Measurements from ENCODE around the gene ANKS6.

The ANKS6 gene

DNA sequence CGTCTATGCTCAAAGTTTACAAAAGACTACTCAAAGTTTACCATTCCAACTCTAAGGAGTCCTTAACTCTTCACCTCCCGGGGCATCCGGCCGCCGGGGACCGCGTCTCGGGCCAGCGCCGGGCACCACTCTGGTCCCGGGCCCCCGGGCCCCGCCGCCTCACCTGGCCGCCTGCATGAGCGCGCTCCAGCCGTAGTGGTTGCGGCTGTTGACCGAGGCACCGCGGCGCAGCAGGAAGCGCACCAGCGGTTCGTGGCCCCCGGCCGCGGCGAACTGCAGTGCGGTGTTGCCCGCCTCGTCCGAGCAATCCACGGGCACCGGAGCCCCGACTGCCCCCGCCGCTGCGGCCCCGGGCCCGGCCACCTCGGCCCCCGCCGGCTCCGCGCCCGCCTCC, 388 bp downstream of the ANKS6 start:
- DNase-seq = no peak
- in situ Hi-C loops (cut with MboI; ENCODE audit: low pct_unique_long_range_greater_than_20kb, low sequenced_read_pairs) = no loop called here

DNA sequence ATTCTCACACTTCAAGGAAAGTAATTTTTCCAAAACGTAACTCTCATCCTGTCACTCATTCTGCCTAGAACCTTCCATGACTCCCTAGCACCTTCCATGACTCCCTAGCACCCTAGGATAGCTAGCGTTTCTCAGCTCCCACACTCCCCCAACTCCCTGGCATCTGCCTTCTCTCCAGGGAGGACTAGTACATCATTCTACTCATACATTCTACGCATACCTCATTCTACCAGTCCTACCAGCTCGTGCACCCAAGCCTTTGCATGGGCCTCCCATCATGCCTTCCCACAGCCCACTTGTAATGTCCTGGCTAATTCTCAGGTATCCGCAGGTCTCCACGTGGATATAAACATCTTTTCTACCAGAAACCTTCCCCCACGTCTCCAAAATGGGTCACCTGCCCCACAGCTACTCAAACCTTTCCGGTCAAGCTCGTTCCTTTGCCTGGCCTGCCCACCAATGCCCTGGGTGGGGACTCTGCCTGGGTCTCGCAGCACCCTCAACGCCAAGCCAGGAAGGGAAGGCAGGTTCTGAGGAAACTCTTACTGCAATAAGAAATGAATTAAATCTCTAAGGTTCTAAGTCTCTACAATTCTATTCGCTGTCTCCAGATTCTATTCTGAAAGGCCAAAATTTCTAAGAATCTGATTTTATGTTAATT, 930 bp downstream of the ANKS6 start:
- DNase-seq = no peak
- in situ Hi-C loops (cut with MboI; ENCODE audit: low pct_unique_long_range_greater_than_20kb, low sequenced_read_pairs) = no loop called here

DNA sequence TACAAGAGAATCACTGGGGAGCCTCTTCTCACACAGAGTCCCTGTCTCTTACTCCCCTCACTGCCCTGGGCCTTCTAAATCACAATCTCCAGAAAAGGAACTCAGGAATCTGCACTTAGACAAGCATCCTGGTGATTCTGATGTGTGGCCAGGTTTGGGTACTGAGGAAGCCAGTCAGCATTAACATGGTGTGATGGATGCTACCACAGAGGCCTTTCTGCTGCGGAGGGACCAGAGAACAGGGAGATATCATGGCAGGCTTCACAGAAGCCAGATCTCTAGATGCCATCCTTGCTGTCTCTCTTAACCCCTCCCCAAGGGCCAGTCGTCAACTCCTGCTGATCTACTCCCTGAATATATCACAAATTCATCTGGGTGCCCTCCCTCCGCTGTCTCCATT, 1.6 kb downstream of the ANKS6 start:
- no peak for DNase-seq

DNA sequence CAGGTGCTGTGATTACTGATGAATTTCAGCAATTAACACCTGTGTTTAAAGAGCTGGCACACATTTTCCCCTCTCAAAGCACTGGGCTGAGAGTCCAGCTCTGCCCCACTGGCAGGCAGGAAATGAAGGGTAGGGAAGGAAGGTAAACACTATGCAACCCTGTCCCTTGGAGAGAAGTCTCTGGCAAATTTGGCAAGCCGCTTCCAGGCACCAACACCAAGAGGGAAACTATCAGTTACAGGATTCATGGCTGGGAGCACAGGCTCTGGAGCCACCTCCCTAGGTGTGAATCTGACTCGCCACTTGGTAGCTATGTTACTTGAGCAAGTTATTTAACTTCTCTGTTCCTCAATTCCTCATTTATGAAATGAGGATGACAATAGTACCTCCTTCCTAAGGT, 3.3 kb downstream of the ANKS6 start:
- in situ Hi-C loops (cut with MboI; ENCODE audit: low pct_unique_long_range_greater_than_20kb, low sequenced_read_pairs) = no loop called here

More for the DNA sequence above, 1.6 kb downstream of the ANKS6 start:
- in situ Hi-C loops (cut with MboI; ENCODE audit: low pct_unique_long_range_greater_than_20kb, low sequenced_read_pairs) = no loop called here

DNA sequence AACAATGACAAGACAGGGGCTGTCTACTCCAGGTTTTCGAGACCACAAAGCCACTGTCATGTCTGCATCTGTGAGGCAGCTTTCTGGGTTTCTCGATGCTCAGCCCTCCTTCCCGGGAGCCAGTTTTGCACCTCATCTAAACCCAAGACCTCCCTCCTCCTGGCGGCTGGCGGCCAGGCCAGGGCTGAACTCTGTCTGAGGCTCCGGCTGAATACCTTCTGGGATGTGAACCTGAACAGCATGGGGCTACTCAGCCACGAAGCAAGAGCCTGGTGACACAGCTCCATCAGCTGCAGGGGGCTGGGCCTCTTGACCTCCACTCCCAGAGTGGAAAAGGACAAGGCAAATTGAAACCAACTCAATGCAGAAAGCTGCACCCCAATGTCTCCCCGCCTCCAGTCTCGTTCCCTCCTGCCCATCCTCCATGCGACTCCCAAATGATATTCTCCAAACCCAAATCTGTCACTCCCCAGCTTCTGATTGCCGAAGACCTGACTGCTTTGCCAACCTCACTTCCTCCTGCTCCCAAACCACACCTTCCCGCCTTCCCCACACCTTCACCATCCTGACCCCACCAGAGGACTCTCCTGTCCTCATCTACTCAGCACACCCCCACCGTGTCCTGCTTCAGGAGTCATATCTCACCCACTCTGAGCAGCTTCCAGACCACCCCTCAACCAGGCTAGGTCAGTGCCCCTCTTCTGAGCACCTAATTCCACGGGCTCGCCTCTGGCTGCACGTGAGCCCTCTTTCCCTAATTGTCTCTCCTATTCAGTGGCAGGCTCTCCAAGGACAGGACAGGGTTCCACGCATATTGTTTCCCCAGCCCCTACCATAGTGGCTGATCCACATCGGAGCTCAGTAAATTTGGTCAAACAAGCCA, 4.5 kb downstream of the ANKS6 start:
- in situ Hi-C loops (cut with MboI; ENCODE audit: low pct_unique_long_range_greater_than_20kb, low sequenced_read_pairs) = no loop called here
- no peak for DNase-seq

More for the DNA sequence above, 3.3 kb downstream of the ANKS6 start:
- no peak for DNase-seq

DNA sequence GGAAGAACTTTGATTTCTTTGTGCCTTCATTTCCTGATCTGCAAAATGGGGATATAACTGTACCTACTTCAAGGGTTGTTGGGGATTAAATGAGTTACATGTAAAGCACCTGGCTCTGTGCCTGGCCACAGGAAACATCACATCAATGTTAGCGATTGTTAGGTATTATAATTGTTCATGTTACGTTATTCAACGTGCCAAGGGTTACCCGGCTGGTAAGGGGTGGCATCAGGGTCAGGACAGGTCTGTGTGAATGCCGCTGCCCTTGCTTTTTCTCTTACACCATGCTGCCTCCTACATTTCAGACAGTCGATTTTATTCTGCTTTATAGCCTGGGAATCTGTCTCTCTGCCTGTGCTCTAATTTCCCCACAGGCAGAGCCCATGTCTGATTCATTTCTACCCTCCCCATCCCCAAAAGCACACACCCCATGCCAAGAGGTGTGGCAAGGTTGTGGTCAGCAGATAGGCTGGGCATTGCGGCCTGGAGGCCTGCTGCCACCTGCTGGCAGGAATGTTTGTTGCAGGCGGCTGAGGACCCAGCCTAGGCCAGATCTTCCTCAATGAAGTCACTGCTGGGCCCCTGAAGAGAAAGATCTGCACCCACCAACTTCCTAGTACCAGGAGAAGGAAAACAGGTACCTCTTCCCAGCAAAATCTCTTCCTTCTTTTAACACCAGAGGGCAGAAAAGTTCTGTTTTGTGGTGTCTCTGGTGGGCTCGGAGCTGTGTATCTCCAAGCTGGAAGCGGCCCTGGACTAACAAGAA, 5.3 kb downstream of the ANKS6 start:
- in situ Hi-C loops (cut with MboI; ENCODE audit: low pct_unique_long_range_greater_than_20kb, low sequenced_read_pairs) = no loop called here
- peak; percentile 84 for DNase-seq

DNA sequence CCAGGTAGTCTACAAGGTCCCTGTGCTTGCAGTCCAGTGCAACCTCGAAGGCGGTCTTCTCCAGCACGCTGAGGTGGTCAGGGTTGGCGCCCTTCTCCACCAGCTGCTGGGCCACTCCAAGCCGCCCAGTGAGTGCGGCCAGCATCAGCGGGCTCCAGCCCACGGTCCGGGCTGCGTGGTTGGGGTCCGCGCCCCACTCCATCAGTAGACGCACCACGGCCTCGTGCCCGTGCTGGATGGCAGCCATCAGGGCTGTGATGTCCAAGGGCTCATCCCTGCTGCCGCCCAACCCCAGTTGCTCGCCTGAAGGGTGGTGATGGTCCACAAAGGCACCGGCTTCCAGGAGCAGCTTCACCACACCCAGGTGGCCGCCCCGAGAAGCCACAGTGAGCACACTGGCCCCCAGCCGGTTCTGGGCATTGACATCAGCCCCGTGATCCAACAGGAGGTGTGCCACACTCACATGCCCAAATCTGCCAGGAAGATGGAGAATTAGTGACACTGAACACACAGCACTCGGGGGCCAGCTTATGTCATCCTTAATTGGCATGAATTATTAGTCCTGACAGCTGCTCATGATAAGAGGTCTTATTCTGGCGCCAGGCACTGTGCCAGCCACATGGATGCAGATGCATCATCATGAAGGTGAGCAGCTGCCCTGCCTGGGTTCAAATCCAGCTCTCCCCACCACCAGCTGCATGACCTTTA, 6.1 kb downstream of the ANKS6 start:
- DNase-seq = no peak
- in situ Hi-C loops (cut with MboI; ENCODE audit: low pct_unique_long_range_greater_than_20kb, low sequenced_read_pairs) = no loop called here

DNA sequence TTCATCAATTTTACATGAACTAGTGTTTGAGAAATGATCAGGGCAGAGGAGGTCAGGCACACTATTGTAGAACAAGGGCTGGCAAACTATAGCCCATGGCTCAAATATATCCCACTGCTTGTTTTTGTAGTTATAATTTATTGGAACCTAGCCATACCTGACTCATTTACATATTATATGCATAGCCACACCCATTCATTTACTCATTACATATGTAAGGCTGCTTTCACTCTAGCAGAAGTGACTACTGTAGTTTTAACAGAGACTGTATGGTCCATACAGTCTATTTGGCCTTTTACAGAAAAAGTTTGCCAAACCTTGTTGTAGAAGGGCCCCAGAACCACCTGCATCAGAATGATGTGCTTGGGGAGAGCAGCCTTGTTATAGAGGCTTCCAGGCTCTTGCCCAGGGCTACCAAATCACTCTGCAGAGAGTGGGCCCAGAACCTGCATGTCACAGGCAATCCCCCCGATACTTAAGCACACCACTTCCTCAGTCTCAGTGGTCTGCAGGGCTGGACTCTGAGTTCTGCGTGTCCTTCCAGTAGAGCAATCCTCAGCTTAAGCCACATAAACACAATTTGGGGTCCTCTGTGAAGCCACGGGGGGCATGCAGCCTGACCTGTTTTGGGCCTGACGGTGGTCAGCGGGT, 6.7 kb downstream of the ANKS6 start:
- DNase-seq = no peak
- in situ Hi-C loops (cut with MboI; ENCODE audit: low pct_unique_long_range_greater_than_20kb, low sequenced_read_pairs) = no loop called here

DNA sequence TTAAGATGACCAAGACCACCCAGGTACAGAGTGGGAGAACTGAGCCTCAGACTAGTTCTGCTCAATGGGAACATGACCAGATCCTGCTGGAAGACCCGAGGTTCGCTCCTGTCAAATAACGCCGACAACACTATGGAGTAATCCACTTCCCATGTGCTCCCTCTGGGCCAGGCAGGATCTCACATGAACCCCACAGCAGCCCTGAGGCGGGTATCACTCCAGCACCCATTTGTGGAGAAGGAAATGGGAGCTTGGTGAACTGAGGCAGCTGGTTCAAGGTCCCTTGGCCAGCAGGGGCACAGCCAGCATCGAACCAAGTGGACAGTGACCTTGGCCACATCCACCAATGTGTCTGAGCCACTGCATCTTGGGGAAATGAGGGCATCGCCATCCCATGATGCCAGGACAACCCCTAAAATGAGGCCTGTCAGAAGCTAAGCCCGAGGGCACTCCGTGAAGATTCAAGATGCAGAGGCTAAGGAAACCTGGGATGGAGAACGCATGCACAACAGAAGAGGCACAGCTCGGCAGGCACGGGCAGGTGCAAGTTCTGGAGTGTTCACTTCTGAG, 8.5 kb downstream of the ANKS6 start:
- in situ Hi-C loops (cut with MboI; ENCODE audit: low pct_unique_long_range_greater_than_20kb, low sequenced_read_pairs) = no loop called here
- no peak for DNase-seq

DNA sequence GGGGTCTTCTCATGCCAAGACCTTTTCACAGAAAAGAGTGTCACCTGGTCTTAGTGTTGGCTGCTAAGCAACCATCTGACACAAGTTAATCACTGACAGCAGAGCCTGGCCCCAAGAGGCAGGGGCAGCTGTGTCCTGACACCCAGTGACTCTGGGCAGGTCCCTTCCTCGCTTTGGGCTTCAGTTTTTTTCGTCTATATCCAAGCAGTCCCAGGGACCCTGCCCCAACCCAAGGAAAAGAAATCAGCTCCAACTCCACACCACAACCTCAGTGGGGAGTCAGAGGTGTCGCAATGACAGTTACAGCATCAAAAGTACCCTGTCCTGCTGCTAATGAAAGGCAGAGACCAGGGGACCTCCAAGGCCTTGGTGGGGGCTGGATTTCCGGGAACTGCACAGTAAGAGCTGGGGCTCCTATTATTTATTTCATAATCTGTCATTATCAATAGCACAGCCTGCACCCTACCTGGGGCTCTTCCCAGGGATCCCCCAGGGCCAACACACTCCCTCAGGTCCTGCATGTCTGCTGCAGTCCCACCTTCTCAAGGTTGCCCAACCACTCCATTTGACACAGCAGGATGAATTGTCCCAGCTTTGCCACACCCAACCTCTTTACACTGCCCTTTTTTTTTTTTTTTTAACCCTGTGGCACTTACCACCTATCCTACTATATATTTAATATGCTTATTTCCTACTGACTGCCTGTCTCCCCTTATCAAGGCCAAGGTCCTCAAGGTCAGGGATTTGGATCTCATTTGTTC, 9.4 kb downstream of the ANKS6 start:
- in situ Hi-C loops (cut with MboI; ENCODE audit: low pct_unique_long_range_greater_than_20kb, low sequenced_read_pairs) = no loop called here
- DNase-seq = no peak

DNA sequence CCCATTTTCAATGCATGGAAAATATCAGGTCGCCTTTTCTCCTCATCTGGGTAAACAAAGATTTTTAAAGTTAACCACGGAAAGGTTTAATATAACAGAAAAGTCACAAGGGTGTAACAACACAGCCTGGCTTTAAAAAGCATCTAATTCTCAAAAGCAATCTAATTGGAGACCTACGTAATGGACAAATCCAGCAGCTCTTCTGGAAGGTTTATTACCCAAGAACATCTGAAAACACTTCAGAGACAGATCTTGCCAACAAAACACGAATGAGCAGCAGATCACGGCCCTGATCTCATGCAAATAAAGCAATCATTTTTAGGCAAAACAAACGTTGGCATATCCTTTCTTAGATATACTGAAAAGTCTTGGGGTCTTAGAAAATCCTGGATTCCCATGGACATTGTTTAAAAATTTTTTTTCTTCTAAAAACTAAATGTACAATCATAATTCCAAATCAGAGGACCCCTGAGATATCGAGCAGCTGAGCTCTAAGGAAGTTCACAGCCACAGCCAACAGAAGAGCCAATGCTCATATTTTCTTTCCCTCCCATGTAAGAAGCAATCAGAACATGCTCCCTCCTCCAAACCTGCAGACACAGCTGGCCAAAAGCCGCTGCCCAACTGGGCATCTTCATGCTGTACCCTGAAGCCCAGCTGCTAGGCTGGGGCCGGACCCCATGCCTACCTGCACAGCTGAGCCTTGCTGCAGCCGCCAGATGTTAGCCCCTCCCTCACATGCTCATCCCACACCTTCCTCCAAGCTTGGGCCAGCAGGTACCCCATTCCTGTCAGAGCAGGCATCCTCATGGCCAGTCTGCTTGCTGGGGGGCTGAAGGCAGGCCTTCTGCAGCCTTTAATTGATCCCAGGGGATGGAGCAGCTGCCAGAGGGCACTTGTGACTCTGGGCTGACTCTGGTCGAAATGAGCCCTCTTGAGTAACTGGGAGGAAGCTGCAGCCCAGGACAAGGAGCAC, 11.2 kb downstream of the ANKS6 start:
- in situ Hi-C loops (cut with MboI; ENCODE audit: low pct_unique_long_range_greater_than_20kb, low sequenced_read_pairs) = no loop called here

DNA sequence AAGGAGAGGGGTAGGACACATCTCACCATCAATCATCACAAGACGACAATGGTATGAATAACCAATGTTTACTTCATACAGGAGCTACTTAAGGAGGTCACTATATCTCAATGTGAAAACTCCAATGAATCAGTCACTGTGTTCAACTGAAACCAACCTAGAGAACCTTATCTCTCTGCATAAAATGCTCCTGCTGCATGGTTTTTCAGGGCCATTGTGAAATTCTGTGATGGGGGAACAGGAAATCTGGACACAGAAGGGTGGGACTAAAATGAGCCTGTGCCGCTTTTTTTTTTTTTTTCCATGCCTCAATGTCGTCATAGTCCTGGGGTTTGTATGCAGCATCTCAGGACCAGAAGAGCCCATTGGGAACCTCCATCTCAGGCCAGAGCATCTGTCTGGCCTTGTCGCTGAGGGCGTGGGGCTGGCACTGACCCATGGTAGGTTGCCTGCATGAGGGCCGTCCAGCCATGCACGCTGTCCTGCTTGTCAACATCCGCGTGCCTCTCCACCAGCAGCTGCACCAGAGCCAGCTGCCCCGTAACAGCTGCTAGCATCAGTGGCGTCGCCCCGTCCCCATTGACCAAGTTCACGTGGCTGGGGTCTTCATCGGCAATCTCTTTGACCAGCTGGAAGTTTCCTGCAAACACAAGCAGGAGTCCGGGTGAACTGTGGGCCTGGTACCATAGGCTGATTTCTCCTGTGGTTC, 12.7 kb downstream of the ANKS6 start:
- DNase-seq = no peak
- in situ Hi-C loops (cut with MboI; ENCODE audit: low pct_unique_long_range_greater_than_20kb, low sequenced_read_pairs) = no loop called here

More for the DNA sequence above, 11.2 kb downstream of the ANKS6 start:
- no peak for DNase-seq

DNA sequence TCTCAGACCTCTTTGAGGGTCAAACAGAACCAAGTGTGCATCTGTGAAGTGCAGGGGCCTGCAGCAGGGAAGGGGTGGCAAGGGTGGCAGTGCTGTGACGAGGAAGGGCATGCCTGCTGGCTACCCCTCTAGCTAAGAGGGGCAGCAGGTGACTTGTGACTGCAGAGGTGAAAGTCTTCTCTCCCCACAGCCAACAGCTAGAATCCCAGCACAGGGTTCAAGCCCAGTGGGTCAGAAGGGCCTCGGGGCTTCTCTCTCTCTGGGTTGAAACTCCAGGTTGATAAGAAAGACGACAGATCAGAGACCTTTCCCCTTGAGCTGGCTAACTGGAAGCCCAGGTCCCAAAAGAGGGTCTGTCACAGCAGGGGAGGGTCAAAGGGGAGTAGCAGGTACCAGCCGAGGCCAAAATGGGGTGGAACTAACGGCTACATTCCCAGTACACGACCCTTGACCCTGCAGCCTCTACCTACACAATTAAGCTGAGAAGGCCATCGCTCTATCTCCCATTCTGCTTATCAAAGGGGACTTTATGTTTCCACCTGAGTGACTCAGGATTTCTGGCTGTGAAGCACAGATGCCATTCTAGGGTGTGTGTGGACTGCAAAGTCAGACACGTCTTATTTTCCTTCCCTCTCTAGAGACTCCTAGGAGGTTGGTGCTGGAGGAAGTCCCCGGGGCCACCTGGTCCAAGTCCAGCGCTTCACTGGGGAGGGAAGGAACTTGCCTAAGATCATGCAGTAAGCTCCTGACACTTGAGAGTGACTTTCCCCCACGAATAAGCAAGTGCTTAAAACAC, 14.6 kb downstream of the ANKS6 start:
- DNase-seq = no peak

DNA sequence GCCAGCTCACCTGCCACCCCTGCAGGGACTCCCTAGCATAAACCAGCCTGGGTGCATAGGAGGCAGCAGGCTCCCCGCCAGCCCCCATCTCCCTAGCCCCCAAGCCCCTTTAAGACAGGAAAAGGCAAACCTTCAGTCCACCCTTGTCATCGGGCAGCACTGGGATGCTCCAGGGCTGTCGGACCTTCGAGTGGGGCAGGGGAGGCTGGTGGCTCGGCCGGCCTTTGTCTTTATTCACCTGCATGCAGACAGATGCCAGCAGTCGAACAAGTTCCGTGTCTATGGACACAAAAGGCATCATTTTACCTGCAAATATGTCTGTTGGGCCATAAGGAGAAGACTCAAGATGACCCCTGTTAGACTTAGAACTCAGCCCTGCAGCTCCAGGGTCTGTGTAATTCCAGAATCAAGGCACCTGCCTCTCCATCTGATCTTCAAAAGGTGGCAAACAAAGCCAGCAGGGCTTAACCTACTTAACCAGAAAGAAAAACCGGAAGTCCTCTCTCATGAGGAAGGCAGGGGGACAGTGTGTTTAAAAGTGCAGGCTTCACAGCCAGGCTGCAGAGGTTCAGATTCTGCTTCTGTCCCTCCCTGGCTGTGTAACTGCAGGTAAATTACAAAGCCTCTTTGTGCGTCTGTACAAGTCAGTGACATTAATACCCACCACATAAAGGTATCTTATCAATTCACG, 16.2 kb downstream of the ANKS6 start:
- in situ Hi-C loops (cut with MboI; ENCODE audit: low pct_unique_long_range_greater_than_20kb, low sequenced_read_pairs) = no loop called here
- no peak for DNase-seq

More for the DNA sequence above, 14.6 kb downstream of the ANKS6 start:
- in situ Hi-C loops (cut with MboI; ENCODE audit: low pct_unique_long_range_greater_than_20kb, low sequenced_read_pairs) = no loop called here
